GM21381 (cell line): ENCODE measurements around the gene SFXN5.

ENCODE experiments used
- ATAC-seq: cut with Tn5 transposase; IDR thresholded peaks from one replicate; pipeline ENCODE4 v1.9.1; 2021; ENCODE audit warnings: mild to moderate bottlenecking, moderate library complexity; ENCODE audit not compliant: unreplicated experiment

The SFXN5 gene

DNA sequence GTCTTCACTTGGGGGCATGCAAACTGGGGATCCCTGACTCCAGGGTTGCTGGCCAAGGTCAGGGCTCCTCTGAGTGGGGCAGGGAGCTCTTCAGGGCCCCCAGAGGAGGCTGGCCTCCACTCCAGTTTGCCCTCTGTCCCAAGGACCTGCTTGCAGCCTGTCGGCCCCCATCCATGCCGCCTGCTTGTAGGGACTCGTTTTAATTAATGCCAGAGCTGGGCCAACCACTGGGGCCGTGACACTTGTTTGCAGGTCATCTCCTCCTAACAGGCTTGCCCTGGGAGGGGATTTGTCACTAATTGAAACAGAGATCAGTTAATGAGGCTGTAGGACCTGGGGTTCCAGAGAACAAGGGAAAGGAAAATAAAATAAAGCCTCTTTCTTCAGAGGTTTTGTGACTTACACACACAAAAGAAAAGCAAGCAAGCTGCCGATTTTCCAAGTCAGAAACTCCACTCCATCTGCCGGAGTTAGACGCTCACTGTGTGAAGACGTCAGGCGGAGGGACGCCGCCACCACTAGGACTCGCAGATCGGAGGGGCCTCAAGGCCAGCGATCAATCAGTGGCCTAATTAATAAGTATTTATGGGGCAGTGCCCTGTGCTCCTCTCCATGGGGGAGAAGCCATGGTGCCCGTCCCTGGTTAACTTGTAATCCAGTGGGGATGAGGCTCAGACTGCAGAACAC lies 75.9 kb downstream of the SFXN5 start:
- ATAC-seq = no peak

DNA sequence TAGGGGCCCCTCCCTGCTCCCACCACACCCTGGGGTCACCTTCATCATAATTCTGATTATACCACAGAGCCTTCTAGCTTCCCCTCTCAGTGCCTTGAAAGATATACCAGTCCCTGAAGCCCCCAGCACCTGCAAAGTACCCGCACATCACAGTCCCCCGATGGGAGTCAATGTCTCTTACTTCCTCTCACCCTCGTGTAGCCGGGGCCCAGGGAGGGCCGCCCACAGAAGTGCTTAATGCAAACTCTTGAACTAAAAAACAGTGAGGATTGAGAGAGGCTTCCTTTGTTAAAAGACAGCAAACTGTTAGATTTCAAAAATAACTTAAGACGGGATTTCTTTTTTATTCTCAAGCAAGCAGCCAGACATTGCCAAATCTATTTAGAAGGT lies 76.5 kb downstream of the SFXN5 start:
- no peak for ATAC-seq

DNA sequence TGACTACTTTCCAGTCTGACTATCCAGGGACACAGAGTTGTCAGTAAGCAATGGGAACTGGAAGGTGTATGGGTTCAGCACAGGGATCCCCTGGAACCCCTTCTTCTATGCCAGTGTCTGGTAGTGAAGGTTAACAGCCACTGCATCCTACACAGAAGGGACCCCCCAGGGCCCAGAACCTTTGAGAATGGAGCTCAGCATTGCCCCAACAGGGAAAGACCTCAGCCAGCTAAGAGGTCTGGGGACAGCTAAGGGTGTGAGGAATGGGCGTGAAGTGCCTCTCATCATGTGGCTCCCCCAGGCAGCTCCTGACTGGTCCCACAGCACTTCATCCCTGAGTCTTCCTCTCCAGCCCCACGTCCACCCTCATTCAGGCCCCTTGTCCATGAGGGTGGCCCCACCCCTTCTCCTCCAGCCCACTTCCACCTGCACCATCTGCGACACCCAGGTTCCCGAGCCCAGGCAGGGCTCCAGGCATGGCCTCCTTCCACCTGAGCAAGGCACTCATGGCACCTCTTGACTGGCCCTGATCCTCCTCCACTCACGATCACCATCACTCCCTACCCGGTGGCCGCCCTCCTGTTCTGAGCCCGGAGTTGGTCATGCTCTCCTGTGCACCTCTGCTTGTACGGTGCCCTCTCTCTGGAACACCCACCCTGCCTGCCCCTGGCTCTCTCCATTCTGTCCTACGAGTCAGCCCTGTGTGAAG lies 77.1 kb downstream of the SFXN5 start:
- no peak for ATAC-seq

GRCh38 chr2:72993933-72994280 lies 77.6 kb downstream of the SFXN5 start:
- no peak for ATAC-seq

GRCh38 chr2:72993147-72993932 lies 78.2 kb downstream of the SFXN5 start:
- no peak for ATAC-seq

DNA sequence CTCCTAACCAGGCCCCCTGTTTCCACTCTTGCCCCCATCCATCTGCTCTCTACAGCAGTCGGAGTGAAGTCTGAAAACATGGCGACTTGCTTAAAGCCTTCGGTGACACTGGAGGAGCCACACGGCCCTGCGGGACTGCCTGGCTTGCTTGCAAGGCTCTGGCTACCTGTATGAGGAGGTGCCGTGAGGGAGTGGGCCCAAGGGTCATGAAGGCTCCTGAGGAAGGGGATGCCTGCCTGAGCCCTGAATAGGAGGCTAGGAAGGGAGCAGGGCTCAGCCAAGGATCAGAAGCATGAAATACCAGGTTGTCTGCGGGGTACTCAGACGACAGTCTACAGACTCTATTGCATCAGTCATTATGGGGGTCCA lies 78.8 kb downstream of the SFXN5 start:
- no peak for ATAC-seq

DNA sequence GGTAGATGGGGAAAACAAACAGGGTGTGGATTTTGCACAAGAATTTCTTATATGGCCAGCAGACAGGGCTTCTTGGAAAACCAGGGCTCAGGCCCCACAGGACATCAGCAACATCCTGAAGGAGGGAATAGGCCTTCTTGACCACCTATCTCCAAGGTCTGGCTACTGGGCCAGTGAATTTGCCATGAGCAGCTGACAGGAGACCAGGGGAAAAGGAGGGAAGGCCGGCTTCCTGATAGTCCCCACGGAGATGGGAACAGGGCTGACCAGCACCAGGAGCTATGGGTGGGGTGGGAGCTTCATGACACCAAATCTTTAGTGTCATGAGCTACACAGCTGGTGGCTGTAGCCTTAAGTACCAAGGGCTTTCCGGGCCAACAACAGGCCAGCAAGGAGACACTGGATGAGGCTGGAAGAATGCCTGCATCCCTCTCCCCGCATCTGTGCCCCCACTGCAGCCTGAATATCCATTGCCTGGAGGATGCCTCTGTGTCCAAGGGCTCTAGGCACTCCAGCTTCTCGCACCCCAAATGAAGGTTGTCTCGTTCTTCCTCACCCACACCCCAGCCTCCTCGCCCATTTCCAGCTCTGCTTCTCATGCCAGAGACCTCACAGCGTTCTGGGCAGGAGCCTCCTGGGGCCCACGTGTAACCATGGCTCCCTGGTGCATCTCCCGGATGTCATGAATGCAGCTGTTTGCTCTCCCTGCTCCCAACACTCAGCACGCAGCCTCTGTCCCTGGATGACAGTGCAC lies 79.4 kb downstream of the SFXN5 start:
- ATAC-seq = no peak

DNA sequence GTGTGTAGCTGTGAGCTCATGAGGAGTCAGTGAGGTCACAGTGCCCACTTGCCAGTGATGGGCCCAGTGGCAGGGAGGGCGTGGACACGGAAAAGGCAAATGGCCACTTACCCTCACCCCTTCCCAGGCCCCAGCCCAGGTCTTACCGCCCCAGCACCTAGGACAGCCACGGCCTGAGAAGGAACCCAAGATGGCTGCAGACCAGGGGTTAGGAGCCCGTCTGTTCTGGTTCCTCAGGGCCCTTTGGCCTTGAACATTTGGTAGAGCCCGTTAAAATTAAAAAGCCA lies 80.1 kb downstream of the SFXN5 start:
- ATAC-seq = no peak

- no peak for ATAC-seq
These were observed 80.6 kb downstream of the SFXN5 start for GRCh38 chr2:72990695-72991438.

DNA sequence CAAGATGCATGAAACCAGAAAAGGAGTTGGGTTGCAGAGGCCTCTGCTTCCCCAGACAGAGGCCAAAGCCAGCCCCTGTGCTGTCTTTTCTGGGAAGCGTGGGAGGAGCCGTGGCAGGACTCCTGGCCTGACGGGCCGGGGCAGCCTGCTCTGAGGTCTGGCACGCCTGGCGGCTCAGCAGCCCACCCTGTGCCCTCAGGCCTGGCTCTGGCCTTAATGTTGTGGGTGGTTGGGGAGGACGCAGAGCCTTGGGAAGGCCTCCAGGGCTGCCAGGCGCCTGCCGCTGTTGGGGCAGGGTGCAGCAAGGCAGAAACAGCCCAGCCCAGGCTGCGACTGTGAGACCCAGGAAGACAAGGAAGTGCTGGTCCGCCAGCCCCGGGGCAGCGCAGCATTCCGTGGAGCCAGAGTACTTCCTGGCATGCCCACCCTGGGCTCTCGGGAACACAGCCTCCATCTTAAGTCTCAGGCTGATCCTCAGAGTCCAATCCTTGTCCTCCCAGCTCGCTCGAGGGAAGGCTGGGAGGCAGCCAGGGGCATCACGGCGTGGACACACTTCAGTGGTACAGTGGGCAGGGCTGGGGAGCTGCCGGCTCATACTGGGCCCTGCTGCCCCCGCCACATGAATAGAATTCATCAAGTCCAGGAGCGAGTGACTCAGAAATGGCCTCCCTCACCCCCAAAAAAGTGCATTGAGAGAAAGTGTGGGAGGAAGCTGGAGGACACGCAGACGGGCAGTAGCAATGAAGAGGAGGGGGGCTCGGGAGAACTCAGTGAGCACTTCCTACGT lies 81.5 kb downstream of the SFXN5 start:
- no peak for ATAC-seq

- ATAC-seq = no peak
These were observed 82.7 kb downstream of the SFXN5 start for GRCh38 chr2:72988726-72989273.

- ATAC-seq = no peak
These were observed 83.5 kb downstream of the SFXN5 start for GRCh38 chr2:72988041-72988440.

GRCh38 chr2:72985891-72986683 lies 85.4 kb downstream of the SFXN5 start:
- no peak for ATAC-seq

GRCh38 chr2:72985136-72985535 lies 86.4 kb downstream of the SFXN5 start:
- no peak for ATAC-seq

DNA sequence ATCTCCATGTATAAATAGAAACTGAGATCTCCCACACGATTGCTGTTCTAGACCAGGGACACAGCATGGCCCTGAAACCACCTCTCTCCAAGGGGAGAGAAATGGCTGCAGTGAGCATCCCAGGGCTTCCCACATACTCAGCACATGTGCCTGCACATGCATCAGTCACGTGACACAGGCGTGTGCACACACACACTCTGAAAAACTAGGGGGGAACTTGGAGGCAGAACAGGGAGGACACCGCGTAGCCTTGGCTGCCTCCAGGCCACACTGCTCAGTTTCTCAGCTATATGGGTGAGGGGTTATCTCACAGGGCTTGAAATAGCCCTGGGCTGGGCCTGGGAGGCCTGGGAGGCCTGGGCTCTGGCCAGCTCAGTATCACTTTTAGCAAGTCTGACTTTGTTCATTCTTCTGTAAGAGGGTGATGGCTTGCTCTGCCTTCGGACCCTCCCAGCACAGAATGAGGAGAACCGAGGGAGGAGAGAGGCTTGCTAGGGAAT lies 87.3 kb downstream of the SFXN5 start:
- ATAC-seq = no peak

GRCh38 chr2:72983500-72984161 lies 87.9 kb downstream of the SFXN5 start:
- ATAC-seq = no peak

GRCh38 chr2:72982781-72983499 lies 88.6 kb downstream of the SFXN5 start:
- ATAC-seq = no peak

DNA sequence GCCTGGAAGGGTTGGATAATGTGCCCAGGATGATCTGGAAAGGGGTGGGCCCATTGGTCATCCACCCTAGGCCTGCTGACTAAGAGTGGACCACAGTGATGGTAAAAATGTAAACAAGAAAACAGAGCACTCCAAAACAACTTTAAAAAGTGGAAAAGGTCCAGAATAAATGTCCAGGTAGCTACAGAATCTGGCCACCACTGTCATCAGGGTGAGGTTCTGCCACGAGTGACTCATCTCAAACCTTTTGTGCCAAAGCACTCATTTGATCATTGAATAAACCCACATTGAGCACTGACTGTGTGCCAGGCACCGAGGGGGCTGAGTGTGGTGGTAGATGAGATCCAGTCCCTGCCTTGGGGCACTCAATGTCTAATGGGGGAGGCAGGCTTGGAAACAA lies 89.3 kb downstream of the SFXN5 start:
- ATAC-seq = no peak
